Osteoblast (primary cell): ENCODE results near the gene CUTA. TPM values are rescaled to one million over a fixed set of nuclear protein-coding genes. Genes with fewer than 3 reads are reported as not detected.

Source experiments
- DNase-seq: peaks from one replicate; pipeline ENCODE4 v3.0.0; 2011; ENCODE audit warnings: low spot score, mixed read lengths; ENCODE audit not compliant: insufficient read length; ENCODE audit errors: missing footprints
- H2AFZ ChIP-seq: 2 replicates; pipeline ENCODE4 v1.6.0; 2011; ENCODE audit warnings: mild to moderate bottlenecking, low read length
- H3K27ac ChIP-seq: 2 replicates; pipeline ENCODE4 v1.5.1; 2011; ENCODE audit warnings: mild to moderate bottlenecking, low read depth, low read length, moderate library complexity
- H3K27me3 ChIP-seq: 2 replicates; pipeline ENCODE4 v1.6.0; 2012; ENCODE audit warnings: mild to moderate bottlenecking, control low read depth, inconsistent platforms, low read length, moderate library complexity; ENCODE audit not compliant: insufficient read depth
- H3K36me3 ChIP-seq: 2 replicates; pipeline ENCODE4 v1.5.1; 2011; ENCODE audit warnings: mild to moderate bottlenecking, low read length, control low read depth, moderate library complexity; ENCODE audit not compliant: insufficient read depth
- H3K4me1 ChIP-seq: 2 replicates; pipeline ENCODE4 v1.5.1; 2011; ENCODE audit warnings: mild to moderate bottlenecking, low read length, control low read depth, moderate library complexity; ENCODE audit not compliant: insufficient read depth
- H3K4me2 ChIP-seq: 2 replicates; pipeline ENCODE4 v1.6.0; 2011; ENCODE audit warnings: mild to moderate bottlenecking, low read length; ENCODE audit not compliant: insufficient read depth
- H3K4me3 ChIP-seq: fragments of 200-600 bp; sonication (generic); 3 replicates; pipeline ENCODE4 v1.5.1; 2012; ENCODE audit warnings: mild to moderate bottlenecking, low read length, inconsistent platforms; ENCODE audit not compliant: insufficient read depth
- H3K79me2 ChIP-seq: 2 replicates; pipeline ENCODE4 v1.6.0; 2012; ENCODE audit warnings: mild to moderate bottlenecking, low read length, control low read depth, inconsistent platforms; ENCODE audit not compliant: insufficient read depth
- H3K9me3 ChIP-seq: 2 replicates; pipeline ENCODE4 v1.5.1; 2011; ENCODE audit warnings: low read depth, low read length, control low read depth
- H4K20me1 ChIP-seq: 2 replicates; pipeline ENCODE4 v1.6.0; 2012; ENCODE audit warnings: mild to moderate bottlenecking, low read length, control low read depth; ENCODE audit not compliant: insufficient read depth
- total RNA-seq: library from RNA; depleted of rRNA; stranded (reverse); fragments of >200 nt; gene quantifications from 2 replicates; pipeline ENCODE4 v1.2.3, GENCODE V29; 2012
- TF ChIP-seq, protein P1 (sequence below): IDR thresholded peaks from 2 replicates; pipeline ENCODE4 v1.5.1; 2011; ENCODE audit warnings: mild to moderate bottlenecking, low read depth, low read length, moderate library complexity; ENCODE audit errors: extremely low read depth

CUTA gene
- total RNA-seq, 1 donor = 122 TPM

DNA sequence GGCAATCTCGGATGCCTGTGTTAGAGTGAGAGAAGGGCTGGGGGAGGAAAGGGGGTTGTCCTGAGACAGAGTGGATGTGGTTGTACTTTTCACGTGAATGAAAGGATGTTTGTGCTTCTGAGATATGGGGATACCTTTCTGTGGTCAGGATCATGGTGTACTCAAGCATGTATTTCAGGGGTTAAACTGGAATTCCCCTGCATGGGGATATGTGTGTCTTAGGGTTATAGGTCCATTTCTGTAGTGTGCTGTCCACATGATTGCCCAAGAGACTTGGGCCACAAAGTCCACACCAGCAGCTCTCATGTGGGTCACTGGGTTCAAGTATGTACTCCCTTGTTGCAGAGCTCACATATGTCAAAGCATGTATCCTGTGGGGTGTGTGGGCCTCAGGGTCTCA is 12.4 kb upstream of the CUTA start:
- H3K27ac ChIP-seq = no peak overlapping the region
- no peak for DNase-seq
- peaks cover 22% of the 10 kb centered on the region for H3K4me1 ChIP-seq
- H3K4me2 ChIP-seq = no peak overlapping the region
- peaks cover 49% of the 10 kb centered on the region for H3K79me2 ChIP-seq
- no peaks in the 10 kb centered on the region for H3K27me3 ChIP-seq
- no peak overlapping the region for H2AFZ ChIP-seq
- H4K20me1 ChIP-seq = peaks cover 40% of the 10 kb centered on the region
- TF ChIP-seq, protein P1, sequence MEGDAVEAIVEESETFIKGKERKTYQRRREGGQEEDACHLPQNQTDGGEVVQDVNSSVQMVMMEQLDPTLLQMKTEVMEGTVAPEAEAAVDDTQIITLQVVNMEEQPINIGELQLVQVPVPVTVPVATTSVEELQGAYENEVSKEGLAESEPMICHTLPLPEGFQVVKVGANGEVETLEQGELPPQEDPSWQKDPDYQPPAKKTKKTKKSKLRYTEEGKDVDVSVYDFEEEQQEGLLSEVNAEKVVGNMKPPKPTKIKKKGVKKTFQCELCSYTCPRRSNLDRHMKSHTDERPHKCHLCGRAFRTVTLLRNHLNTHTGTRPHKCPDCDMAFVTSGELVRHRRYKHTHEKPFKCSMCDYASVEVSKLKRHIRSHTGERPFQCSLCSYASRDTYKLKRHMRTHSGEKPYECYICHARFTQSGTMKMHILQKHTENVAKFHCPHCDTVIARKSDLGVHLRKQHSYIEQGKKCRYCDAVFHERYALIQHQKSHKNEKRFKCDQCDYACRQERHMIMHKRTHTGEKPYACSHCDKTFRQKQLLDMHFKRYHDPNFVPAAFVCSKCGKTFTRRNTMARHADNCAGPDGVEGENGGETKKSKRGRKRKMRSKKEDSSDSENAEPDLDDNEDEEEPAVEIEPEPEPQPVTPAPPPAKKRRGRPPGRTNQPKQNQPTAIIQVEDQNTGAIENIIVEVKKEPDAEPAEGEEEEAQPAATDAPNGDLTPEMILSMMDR = no peak
- H3K9me3 ChIP-seq = no peaks in the 10 kb centered on the region
- peaks cover 11% of the 10 kb centered on the region for H3K36me3 ChIP-seq
- no peak overlapping the region for H3K4me3 ChIP-seq

- H3K27me3 ChIP-seq = no peaks in the 10 kb centered on the region
- peaks cover 28% of the 10 kb centered on the region for H3K4me1 ChIP-seq
- H3K27ac ChIP-seq = no peak overlapping the region
- H3K4me3 ChIP-seq = no peak overlapping the region
- no peak overlapping the region for H3K4me2 ChIP-seq
- no peak for DNase-seq
- peaks cover 49% of the 10 kb centered on the region for H3K79me2 ChIP-seq
- peaks cover 40% of the 10 kb centered on the region for H4K20me1 ChIP-seq
- no peak overlapping the region for H2AFZ ChIP-seq
- TF ChIP-seq, protein P1 = no peak
- H3K36me3 ChIP-seq = peaks cover 7% of the 10 kb centered on the region
- no peaks in the 10 kb centered on the region for H3K9me3 ChIP-seq
Observed at GRCh38 chr6:33429750-33430052, 11.8 kb upstream of the CUTA start.

GRCh38 chr6:33428966-33429749 is 11.3 kb upstream of the CUTA start:
- H3K79me2 ChIP-seq = peaks cover 53% of the 10 kb centered on the region
- peaks cover 11% of the 10 kb centered on the region for H3K36me3 ChIP-seq
- no peak overlapping the region for H2AFZ ChIP-seq
- TF ChIP-seq, protein P1 = no peak
- H4K20me1 ChIP-seq = peaks cover 40% of the 10 kb centered on the region
- H3K9me3 ChIP-seq = no peaks in the 10 kb centered on the region
- H3K4me3 ChIP-seq = peak overlapping the region; percentile 79
- DNase-seq = no peak
- H3K4me1 ChIP-seq = peaks cover 34% of the 10 kb centered on the region
- peak overlapping the region; percentile 71 for H3K4me2 ChIP-seq
- no peak overlapping the region for H3K27ac ChIP-seq
- no peaks in the 10 kb centered on the region for H3K27me3 ChIP-seq

DNA sequence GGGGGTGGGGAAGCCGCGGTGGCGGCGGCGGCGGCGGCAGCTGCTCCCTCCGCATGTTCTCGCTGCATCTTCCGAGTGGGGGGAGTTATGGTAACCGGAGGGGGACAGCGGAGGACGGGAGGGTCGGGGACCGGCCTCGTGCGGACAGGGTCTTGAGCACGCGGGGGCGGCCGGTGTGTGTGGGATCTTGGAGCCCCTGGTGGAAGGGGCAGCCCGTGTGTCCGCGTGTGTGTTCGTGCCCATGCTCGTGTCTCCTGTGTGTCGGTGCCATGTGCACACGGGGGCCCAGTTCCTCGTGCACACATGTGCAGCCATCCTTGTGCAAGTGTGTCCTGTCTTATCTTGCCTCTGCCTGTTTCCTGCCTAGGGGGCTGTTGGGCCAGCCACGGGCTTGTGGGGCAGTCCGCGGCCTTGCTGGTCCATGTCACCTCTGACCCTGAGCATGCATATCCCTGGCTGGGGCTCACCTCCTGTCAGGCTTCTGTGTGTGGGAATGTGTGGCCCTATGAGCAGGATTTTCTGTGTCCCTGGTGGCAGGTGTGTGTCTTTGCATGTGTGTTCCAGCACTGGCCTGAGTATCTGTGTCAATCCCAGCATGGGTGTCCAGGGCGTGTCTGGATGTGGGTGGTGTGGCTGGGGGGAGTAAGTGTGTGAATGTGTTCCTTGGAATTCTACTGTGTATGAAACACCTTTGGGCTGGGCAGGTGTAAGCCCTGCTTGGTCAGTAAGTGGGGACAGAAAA is 10.5 kb upstream of the CUTA start:
- Histone ChIP-seq H3K27ac (no peak overlapping the region), H3K4me3 (peak overlapping the region; percentile 79), H3K27me3 (no peaks in the 10 kb centered on the region), H3K36me3 (peaks cover 13% of the 10 kb centered on the region), H3K9me3 (no peaks in the 10 kb centered on the region), H3K4me2 (peak overlapping the region; percentile 71), H3K79me2 (peaks cover 60% of the 10 kb centered on the region), H4K20me1 (peaks cover 40% of the 10 kb centered on the region), H2AFZ (no peak overlapping the region), H3K4me1 (peaks cover 36% of the 10 kb centered on the region)
- TF ChIP-seq, protein P1 = peak; percentile 35
- peak; percentile 97 for DNase-seq
